ENCODE results near the gene ADAMTSL5. TPM values are rescaled to one million over a fixed set of nuclear protein-coding genes. Genes with fewer than 3 reads are reported as not detected.

Gene ADAMTSL5
- total and polyA plus RNA-seq, 2 of the 13 experiments (the other 11 are each of a cell fraction or from before 2014, with no cell fraction given), result 0.60 to 2.7 TPM

- peak; percentile 13; the same call in 1 of the 2 replicates for TF ChIP-seq STAG1 (CRISPR knock-in tag; IDR thresholded peaks at IDR 0.05)
- TF ChIP-seq SKIL (CRISPR knock-in tag; IDR thresholded peaks at IDR 0.05; ENCODE audit: borderline replicate concordance), result no peak
- TF ChIP-seq ZBTB40 (IDR thresholded peaks at IDR 0.05), result no peak
- TF ChIP-seq ZBTB40 (CRISPR knock-in tag; IDR thresholded peaks at IDR 0.05), result no peak
- 0 out of 2 replicates have a peak, but pooled peaks have one; percentile 20 for TF ChIP-seq HDAC1 (CRISPR knock-in tag; IDR thresholded peaks at IDR 0.05)
- no peak for TF ChIP-seq REXO4 (CRISPR knock-in tag; IDR thresholded peaks at IDR 0.05; ENCODE audit: borderline replicate concordance)
- no peak for TF ChIP-seq CEBPG (CRISPR knock-in tag; IDR thresholded peaks at IDR 0.05)
- TF ChIP-seq RBM39 (IDR thresholded peaks at IDR 0.05; ENCODE audit: low read depth, low read length, poor library complexity, severe bottlenecking), result no peak
- TF ChIP-seq KDM2A (CRISPR knock-in tag; IDR thresholded peaks at IDR 0.05; ENCODE audit: borderline replicate concordance, low read depth), result 0 out of 2 replicates have a peak, but pooled peaks have one; percentile 26
- no peak for TF ChIP-seq ZBTB33 (CRISPR knock-in tag; IDR thresholded peaks at IDR 0.05)
- no peak for TF ChIP-seq HMG20A (CRISPR knock-in tag; IDR thresholded peaks at IDR 0.05; ENCODE audit: borderline replicate concordance)
- TF ChIP-seq TEAD2 (CRISPR knock-in tag; IDR thresholded peaks at IDR 0.05), result no peak
- TF ChIP-seq ZBTB43 (CRISPR knock-in tag; conservative IDR thresholded peaks at IDR 0.05), result no peak
- no peak for TF ChIP-seq SP1 (IDR thresholded peaks at IDR 0.05)
- TF ChIP-seq SP1 (CRISPR knock-in tag; IDR thresholded peaks at IDR 0.05), result no peak
- TF ChIP-seq ZNF382 (CRISPR knock-in tag; IDR thresholded peaks at IDR 0.05; ENCODE audit: borderline replicate concordance), result no peak
- no peak for TF ChIP-seq ZNF441 (CRISPR knock-in tag; IDR thresholded peaks at IDR 0.05; ENCODE audit: borderline replicate concordance)
Measured at GRCh38 chr19:1468821-1469254, 44.0 kb downstream of the ADAMTSL5 start (continued).

Data from HepG2 (cell line).